ENCODE data around the gene ESRP2.
A peak's percentile ranks its signal among the peaks of the same experiment; 100 is the strongest.

Gene ESRP2

GRCh38 chr16:68257251-68257905, 21.5 kb upstream of the ESRP2 start:
- no peaks in the 10 kb centered on the region for H3K9me3 ChIP-seq (ENCODE audit: control insufficient read depth, low read length)
- peak overlapping the region; percentile 65 for H2AFZ ChIP-seq
- H3K9ac ChIP-seq = no peak overlapping the region
- H3K27ac ChIP-seq = peak overlapping the region; percentile 58
- TF ChIP-seq CTCF (IDR thresholded peaks at IDR 0.05) = no peak
- H3K4me2 ChIP-seq (ENCODE audit: low read length) = no peak overlapping the region
- H3K36me3 ChIP-seq (ENCODE audit: control insufficient read depth, insufficient read depth, low read length) = no peaks in the 10 kb centered on the region
- H3K79me2 ChIP-seq = peaks cover 3% of the 10 kb centered on the region
- no peaks in the 10 kb centered on the region for H3K27me3 ChIP-seq (ENCODE audit: control insufficient read depth, insufficient read depth, low read length)
- H3K4me3 ChIP-seq (ENCODE audit: low read depth, low read length) = no peak overlapping the region
- H3K4me1 ChIP-seq = peaks cover 19% of the 10 kb centered on the region

- no peaks in the 10 kb centered on the region for H3K27me3 ChIP-seq (ENCODE audit: control insufficient read depth, insufficient read depth, low read length)
- H3K36me3 ChIP-seq (ENCODE audit: control insufficient read depth, insufficient read depth, low read length) = no peaks in the 10 kb centered on the region
- H3K4me2 ChIP-seq (ENCODE audit: low read length) = no peak overlapping the region
- no peaks in the 10 kb centered on the region for H3K79me2 ChIP-seq
- no peak overlapping the region for H2AFZ ChIP-seq
- TF ChIP-seq CTCF (IDR thresholded peaks at IDR 0.05) = no peak
- no peaks in the 10 kb centered on the region for H3K9me3 ChIP-seq (ENCODE audit: control insufficient read depth, low read length)
- H3K4me1 ChIP-seq = peaks cover 19% of the 10 kb centered on the region
- no peak overlapping the region for H3K27ac ChIP-seq
- no peak overlapping the region for H3K4me3 ChIP-seq (ENCODE audit: low read depth, low read length)
- no peak overlapping the region for H3K9ac ChIP-seq
These were observed 19.8 kb upstream of the ESRP2 start for GRCh38 chr16:68255712-68256111.

- no peak overlapping the region for H3K4me3 ChIP-seq (ENCODE audit: low read depth, low read length)
- H3K9me3 ChIP-seq (ENCODE audit: control insufficient read depth, low read length) = no peaks in the 10 kb centered on the region
- no peak overlapping the region for H2AFZ ChIP-seq
- H3K27me3 ChIP-seq (ENCODE audit: control insufficient read depth, insufficient read depth, low read length) = no peaks in the 10 kb centered on the region
- no peak overlapping the region for H3K27ac ChIP-seq
- H3K36me3 ChIP-seq (ENCODE audit: control insufficient read depth, insufficient read depth, low read length) = no peaks in the 10 kb centered on the region
- H3K9ac ChIP-seq = no peak overlapping the region
- TF ChIP-seq CTCF (IDR thresholded peaks at IDR 0.05) = no peak
- peaks cover 15% of the 10 kb centered on the region for H3K4me1 ChIP-seq
- no peaks in the 10 kb centered on the region for H3K79me2 ChIP-seq
- no peak overlapping the region for H3K4me2 ChIP-seq (ENCODE audit: low read length)
These were observed 17.8 kb upstream of the ESRP2 start for GRCh38 chr16:68253721-68254120.

- Histone ChIP-seq H3K9ac (no peak overlapping the region), H3K9me3 (ENCODE audit: control insufficient read depth, low read length) (no peaks in the 10 kb centered on the region), H3K79me2 (no peaks in the 10 kb centered on the region), H2AFZ (no peak overlapping the region), H3K4me3 (ENCODE audit: low read depth, low read length) (no peak overlapping the region), H3K4me2 (ENCODE audit: low read length) (no peak overlapping the region), H3K27ac (no peak overlapping the region), H3K27me3 (ENCODE audit: control insufficient read depth, insufficient read depth, low read length) (no peaks in the 10 kb centered on the region), H3K36me3 (ENCODE audit: control insufficient read depth, insufficient read depth, low read length) (no peaks in the 10 kb centered on the region), H3K4me1 (peaks cover 3% of the 10 kb centered on the region)
- no peak for TF ChIP-seq CTCF (IDR thresholded peaks at IDR 0.05)
These were observed 16.5 kb upstream of the ESRP2 start for GRCh38 chr16:68252383-68252782.

GRCh38 chr16:68251832-68252231, 15.9 kb upstream of the ESRP2 start:
- H3K9ac ChIP-seq = no peak overlapping the region
- no peaks in the 10 kb centered on the region for H3K36me3 ChIP-seq (ENCODE audit: control insufficient read depth, insufficient read depth, low read length)
- H2AFZ ChIP-seq = no peak overlapping the region
- H3K4me1 ChIP-seq = no peaks in the 10 kb centered on the region
- H3K9me3 ChIP-seq (ENCODE audit: control insufficient read depth, low read length) = no peaks in the 10 kb centered on the region
- TF ChIP-seq CTCF (IDR thresholded peaks at IDR 0.05) = no peak
- peaks cover 2% of the 10 kb centered on the region for H3K79me2 ChIP-seq
- no peak overlapping the region for H3K4me3 ChIP-seq (ENCODE audit: low read depth, low read length)
- no peak overlapping the region for H3K4me2 ChIP-seq (ENCODE audit: low read length)
- no peak overlapping the region for H3K27ac ChIP-seq
- no peaks in the 10 kb centered on the region for H3K27me3 ChIP-seq (ENCODE audit: control insufficient read depth, insufficient read depth, low read length)

Measured in parathyroid adenoma (tissue), 2 donors.